ENCODE measurements around the gene ATP5F1D. TPM values are rescaled to one million over a fixed set of nuclear protein-coding genes. Genes with fewer than 3 reads are reported as not detected.

The ATP5F1D gene
- total RNA-seq, 3 donors from 2014 or later = 47.6 to 64.9 (median 61.3) TPM

GRCh38 chr19:1249298-1249989 is 7.9 kb downstream of the ATP5F1D start:
- TF ChIP-seq, protein P1, sequence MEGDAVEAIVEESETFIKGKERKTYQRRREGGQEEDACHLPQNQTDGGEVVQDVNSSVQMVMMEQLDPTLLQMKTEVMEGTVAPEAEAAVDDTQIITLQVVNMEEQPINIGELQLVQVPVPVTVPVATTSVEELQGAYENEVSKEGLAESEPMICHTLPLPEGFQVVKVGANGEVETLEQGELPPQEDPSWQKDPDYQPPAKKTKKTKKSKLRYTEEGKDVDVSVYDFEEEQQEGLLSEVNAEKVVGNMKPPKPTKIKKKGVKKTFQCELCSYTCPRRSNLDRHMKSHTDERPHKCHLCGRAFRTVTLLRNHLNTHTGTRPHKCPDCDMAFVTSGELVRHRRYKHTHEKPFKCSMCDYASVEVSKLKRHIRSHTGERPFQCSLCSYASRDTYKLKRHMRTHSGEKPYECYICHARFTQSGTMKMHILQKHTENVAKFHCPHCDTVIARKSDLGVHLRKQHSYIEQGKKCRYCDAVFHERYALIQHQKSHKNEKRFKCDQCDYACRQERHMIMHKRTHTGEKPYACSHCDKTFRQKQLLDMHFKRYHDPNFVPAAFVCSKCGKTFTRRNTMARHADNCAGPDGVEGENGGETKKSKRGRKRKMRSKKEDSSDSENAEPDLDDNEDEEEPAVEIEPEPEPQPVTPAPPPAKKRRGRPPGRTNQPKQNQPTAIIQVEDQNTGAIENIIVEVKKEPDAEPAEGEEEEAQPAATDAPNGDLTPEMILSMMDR (IDR thresholded peaks at IDR 0.05) = no peak
- TF ChIP-seq POLR2A (IDR thresholded peaks at IDR 0.05) = peak; percentile 95
- TF ChIP-seq POLR2AphosphoS5 (IDR thresholded peaks at IDR 0.05) = peak; percentile 75 to 95 (median 78)
- intact Hi-C loops (cut with DNase I; ENCODE audit: low total_unique reads) = loop anchor here (5.0 kb wide), 1 partner anchor 1533 kb away; the partner anchor contains the start of gene SGTA

DNA sequence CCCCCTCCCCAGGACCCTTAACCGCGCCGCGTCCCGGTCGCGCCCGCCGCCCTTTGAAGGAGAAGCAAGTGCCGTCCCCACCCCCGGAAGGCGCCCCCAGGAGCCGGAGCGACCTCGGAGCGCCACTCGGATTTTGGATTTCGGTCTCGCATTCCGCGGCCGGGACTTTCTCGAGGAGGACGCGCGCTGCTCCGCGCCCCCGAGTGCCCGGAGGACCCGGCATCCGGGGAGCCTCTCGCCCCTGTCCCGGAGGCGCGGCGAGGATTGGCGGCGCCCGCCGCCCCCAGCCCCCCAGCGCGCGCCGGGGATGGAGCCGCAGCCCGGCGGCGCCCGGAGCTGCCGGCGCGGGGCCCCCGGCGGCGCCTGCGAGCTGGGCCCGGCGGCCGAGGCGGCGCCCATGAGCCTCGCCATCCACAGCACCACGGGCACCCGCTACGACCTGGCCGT is 8.5 kb downstream of the ATP5F1D start:
- peak overlapping the region; percentile 83 to 97 (median 94) for H3K4me3 ChIP-seq
- H3K36me3 ChIP-seq = peaks cover 3% of the 10 kb centered on the region
- no peak for DNase-seq (ENCODE audit: low spot score in 2 of 2)
- intact Hi-C loops (cut with DNase I; ENCODE audit: low total_unique reads) = loop anchor here (5.0 kb wide), 1 partner anchor 1532 kb away; the partner anchor contains the start of gene SGTA
- H3K27me3 ChIP-seq = no peaks in the 10 kb centered on the region
- no peaks in the 10 kb centered on the region for H3K9me3 ChIP-seq
- H3K4me1 ChIP-seq = peaks cover 24 to 31% of the 10 kb centered on the region in 2 donors
- peak overlapping the region; percentile 99 for H3K27ac ChIP-seq
- TF ChIP-seq POLR2A (IDR thresholded peaks at IDR 0.05) (no peak), POLR2AphosphoS5 (IDR thresholded peaks at IDR 0.05) (no peak)
- TF ChIP-seq, protein P1 (IDR thresholded peaks at IDR 0.05) = no peak

More at GRCh38 chr19:1249298-1249989, 7.9 kb downstream of the ATP5F1D start:
- Histone ChIP-seq H3K27me3 (no peaks in the 10 kb centered on the region), H3K4me1 (peaks cover 29 to 36% of the 10 kb centered on the region in 2 donors), H3K4me3 (peak overlapping the region; percentile 83 to 97 (median 94)), H3K36me3 (no peaks in the 10 kb centered on the region), H3K9me3 (no peaks in the 10 kb centered on the region), H3K27ac (peak overlapping the region; percentile 99)
- DNase-seq (ENCODE audit: low spot score in 2 of 2) = peak; percentile 94 to 97

GRCh38 chr19:1250437-1251260 is 9.1 kb downstream of the ATP5F1D start:
- Histone ChIP-seq H3K27me3 (no peaks in the 10 kb centered on the region), H3K36me3 (peaks cover 9% of the 10 kb centered on the region), H3K9me3 (no peaks in the 10 kb centered on the region), H3K27ac (peak overlapping the region; percentile 99), H3K4me1 (peaks cover 20 to 24% of the 10 kb centered on the region in 2 donors), H3K4me3 (peak overlapping the region; percentile 83 to 97 (median 94))
- no peak for TF ChIP-seq POLR2A (IDR thresholded peaks at IDR 0.05)
- peak in 1 of 3 donors; percentile 32 for TF ChIP-seq POLR2AphosphoS5 (IDR thresholded peaks at IDR 0.05)
- intact Hi-C loops (cut with DNase I; ENCODE audit: low total_unique reads) = no loop called here
- no peak for DNase-seq (ENCODE audit: low spot score in 2 of 2)

GRCh38 chr19:1251330-1252220 is 10.0 kb downstream of the ATP5F1D start:
- intact Hi-C loops (cut with DNase I; ENCODE audit: low total_unique reads) = no loop called here
- peaks cover 19 to 20% of the 10 kb centered on the region in 2 donors for H3K4me1 ChIP-seq
- no peaks in the 10 kb centered on the region for H3K27me3 ChIP-seq
- DNase-seq (ENCODE audit: low spot score in 2 of 2) = peak in 1 of 2 donors; percentile 79
- peak overlapping the region; percentile 83 to 97 (median 94) for H3K4me3 ChIP-seq
- H3K9me3 ChIP-seq = no peaks in the 10 kb centered on the region
- peaks cover 11% of the 10 kb centered on the region for H3K36me3 ChIP-seq
- peak overlapping the region; percentile 99 for H3K27ac ChIP-seq
- TF ChIP-seq POLR2AphosphoS5 (IDR thresholded peaks at IDR 0.05) (peak in 2 of 3 donors; percentile 13 to 38), POLR2A (IDR thresholded peaks at IDR 0.05) (no peak)
- TF ChIP-seq, protein P1 (IDR thresholded peaks at IDR 0.05) = no peak
